NCI-H146 treated with DMSO at 0.1 percent for 48 hours (cell line): ENCODE measurements around the gene MAPKAP1.
"Not testable (repeated sequence)": the region's sequence is repeated elsewhere in the genome, so short reads cannot be mapped to it uniquely, and the experiment has no call there.

Source experiments
- DNase-seq: peaks from one replicate; lab custom pipeline; 2025; ENCODE audit not compliant: unreplicated experiment; lab: John Stamatoyannopoulos, UW

The MAPKAP1 gene

DNA sequence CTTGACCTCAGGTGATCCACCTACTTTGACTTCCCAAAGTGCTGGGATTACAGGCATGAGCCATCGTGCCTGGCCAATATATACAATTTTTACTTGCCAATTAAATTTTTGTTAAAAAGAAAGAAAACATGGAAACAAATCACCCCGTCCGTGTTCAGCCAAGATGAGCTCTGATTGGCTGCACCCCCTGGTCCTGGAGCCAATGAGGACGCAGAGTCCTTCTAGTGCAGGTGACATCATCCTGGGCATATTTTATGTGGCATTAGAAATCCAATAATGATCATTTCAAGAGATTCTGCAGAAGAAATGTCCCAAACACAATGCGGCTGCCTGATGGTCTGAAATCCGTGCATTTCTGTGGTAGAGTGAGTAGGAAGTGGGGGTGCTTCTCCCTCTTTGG, 285.8 kb downstream of the MAPKAP1 start:
- DNase-seq, result no peak

DNA sequence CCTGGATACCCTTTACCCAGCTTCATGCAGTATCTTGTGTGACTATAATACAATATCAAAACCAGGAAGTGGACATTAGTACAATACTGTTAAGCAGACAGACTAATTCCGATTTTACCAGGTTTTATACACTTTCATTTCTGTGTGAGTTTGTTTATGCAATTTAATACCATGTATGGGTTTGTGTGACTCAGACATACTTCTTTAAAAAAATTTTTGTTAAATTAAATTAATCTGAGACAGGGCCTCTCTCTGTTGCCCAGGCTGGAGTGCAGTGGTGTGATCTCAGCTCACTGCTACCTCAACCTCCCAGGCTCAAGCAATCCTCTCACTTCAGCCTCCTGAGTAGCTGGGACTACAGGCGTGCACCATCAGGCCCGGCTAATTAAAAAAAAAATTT, 288.6 kb downstream of the MAPKAP1 start:
- DNase-seq, result no peak

- no peak for DNase-seq
Measured at GRCh38 chr9:125416517-125416916, 290.5 kb downstream of the MAPKAP1 start.

DNA sequence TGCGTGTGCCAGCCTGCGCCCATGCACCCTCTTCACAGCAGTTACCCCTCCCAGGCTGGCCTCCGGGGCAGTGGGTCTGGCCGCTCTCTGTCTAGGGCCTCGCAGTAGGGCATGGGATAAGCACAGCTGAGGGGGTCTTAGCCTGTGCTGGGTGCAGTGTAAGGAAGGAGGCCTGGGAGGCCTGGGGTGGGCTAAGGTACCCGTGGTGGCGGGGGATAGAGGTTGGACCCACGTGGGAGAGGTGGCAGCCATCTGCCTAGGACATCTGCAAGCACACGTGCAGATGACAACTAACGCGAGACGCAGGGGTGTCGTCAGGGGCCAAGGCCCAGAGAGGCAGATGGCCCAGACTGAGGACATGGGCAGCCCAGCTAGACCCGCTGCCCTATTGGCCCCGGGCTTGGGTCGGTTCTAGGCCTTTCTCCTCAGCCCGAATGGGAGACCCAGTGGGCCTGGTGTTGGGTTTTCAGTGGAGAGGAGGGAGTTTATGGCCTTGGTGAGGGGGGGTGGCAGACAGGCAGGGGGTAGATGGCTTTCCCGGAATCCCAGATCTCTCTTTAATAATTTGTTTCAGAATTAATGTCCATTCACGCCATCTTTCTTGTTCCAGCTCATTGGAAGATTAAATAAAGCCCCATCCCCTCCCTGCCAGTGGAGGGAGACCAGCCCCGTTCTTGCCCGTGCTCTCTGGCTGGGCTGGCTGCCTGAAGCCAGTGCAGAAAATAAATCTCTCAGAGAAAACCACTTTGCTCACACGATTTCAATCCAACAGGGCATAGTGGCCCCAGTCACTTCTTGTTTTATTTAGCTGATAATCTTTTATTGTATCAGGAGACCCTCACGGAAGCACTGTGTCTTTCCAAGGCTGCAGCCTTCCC, 291.2 kb downstream of the MAPKAP1 start:
- DNase-seq, result no peak

DNA sequence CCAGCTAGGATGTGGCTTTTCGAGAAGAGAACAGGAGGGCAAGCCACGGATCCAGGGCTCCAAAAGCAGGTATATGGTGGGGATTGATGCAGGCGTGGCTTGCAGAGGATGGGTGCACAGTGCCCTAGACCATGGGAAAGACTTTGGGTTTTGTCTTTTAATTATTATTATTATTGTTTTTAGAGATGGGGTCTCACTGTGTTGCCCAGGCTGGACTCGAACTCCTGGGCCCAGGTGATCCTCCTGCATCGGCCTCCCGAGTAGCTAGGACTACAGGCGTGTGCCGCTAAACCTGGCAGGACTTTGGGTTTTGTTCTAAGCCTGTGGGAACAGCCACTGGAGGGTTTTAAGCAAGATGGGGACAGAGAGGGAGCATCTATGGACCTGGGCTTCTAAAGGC, 293.4 kb downstream of the MAPKAP1 start:
- DNase-seq, result no peak

DNA sequence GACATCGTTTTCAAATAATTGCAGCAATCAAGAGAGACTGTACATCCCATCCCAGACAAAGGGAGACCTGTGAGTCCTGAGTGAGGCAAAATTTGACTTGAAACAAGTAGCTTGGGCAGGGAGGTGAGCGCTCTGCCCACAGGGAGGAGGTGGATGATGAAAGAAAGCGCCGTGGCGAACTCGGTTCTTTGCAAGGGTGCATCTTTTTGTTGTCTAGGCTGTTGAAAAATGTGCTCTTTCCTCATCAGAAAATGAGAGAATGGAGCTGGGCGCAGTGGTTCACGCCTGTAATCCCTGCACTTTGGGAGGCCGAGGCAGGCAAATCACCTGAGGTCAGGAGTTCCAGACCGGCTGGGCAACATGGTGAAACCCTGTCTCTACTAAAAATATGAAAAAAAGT, 294.8 kb downstream of the MAPKAP1 start:
- no peak for DNase-seq

DNA sequence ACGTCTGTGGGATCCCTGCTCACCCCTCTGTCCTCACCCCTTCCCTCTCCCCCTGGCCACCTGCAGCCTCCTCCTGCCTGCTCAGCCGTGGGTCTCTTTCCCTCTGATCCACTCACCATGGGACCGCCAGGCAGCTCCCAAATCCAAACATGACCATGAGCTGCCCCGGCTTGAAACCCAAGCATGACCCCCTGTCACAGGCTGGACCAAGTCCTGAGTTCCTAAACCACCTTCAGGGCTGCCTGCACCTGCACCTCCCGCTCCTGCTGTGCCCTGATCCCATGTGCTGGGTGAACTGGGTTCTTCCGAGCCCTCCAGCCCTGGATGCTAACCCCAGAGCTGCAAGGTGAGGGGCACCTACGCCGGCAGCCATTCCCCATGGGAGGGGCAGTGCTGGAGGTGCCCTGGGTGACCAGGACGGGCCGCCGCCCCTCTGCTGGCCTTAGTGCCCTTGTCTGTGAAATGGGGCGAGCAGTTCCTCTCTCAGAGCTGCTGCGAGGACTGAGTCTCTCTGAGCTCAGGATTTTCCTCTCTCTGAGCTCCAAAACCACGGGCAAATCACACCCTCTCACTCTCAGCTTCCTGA, 295.7 kb downstream of the MAPKAP1 start:
- no peak for DNase-seq

- DNase-seq, result no peak
Measured at GRCh38 chr9:125410522-125410894, 296.5 kb downstream of the MAPKAP1 start.

DNA sequence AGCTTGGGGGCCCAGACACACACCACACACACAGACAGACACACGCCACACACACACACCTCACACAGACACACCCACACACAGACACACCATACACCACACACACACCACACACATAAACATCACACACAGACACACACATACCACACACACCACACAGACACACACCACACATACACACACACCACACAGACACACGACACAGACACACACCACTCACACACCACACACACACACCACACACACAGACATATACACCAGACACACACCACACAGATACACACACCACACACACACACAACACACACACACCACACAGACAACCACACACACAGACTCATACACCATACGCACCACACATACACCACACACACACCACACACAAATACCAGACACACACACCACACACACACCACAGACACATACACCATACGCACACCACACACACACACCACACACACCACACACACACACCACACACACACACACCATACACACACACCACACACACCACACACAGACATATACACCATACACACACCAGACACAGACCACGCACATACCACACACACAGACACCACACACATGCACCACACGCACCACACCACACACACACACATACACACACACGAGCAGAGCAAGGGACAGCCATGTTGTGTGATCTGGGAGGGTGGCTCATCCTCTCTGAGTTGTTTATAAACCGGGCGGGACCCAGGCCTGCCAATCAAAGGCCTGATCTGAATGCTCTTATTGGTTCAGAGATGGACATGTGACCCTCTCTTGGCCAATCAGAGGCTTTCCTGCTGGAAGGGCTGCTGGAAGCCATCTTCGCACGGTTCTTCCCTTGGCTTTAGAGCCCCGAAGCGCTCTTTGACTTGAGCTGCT, 297.1 kb downstream of the MAPKAP1 start:
- peak; percentile 6 for DNase-seq

- no peak for DNase-seq
Measured at GRCh38 chr9:125409217-125409636, 297.8 kb downstream of the MAPKAP1 start.

GRCh38 chr9:125407974-125408900, 298.8 kb downstream of the MAPKAP1 start:
- peak; percentile 9 for DNase-seq

- no peak for DNase-seq
Measured at GRCh38 chr9:125407432-125407973, 299.5 kb downstream of the MAPKAP1 start.

DNA sequence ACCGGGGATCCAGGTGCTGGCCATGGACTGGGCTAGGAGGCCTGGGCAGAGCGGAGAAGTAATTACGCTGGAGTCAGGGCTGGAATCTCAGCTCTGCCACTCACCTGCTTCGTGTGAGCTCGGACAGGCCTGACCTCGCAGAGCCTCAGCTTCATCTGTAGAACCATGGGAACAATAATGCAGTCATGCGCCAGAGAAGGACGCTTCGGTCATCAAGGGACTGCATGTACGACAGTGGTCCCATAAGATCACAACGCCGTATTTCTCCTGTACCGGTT, 300.3 kb downstream of the MAPKAP1 start:
- no peak for DNase-seq

DNA sequence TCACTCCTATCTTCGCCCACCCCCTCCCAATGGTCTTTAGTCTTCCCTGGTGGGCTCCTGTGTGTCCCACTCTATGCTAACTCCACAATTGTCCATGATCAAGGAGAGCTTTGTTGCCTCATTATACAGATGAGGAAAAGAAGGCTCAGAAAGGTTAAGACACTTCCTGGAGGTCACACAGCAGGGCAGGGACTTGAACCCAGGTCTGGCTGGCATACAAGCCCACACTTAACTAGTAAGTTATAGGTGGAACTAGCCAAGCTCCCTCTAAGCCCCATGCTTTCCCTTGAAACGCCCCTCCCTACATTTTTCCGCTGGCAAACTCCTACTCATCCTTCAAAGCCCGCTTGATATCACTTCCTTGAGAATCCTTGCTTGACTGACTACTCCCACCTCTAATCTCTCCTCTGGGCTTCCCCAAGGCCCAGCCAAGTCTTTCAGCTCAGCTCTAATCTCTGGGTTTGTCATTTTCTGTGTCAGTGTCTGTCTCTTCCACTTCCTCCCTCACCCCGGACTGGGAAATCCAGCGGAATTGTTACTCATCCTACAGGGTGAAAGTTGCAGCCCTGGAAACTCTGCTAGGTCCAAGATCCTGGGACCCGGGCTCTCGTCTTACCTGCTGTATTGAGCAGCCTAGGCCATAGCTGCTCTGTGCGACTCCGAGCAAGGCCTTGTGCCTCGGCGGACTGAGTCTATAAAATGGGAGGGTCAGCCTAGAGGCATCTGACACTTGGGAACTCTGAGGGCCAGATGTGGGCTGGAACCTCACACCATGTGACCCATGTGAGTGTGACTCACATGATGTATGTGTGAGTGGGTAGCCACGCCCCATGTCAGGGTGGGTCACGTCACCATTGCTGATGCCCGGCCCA, 300.8 kb downstream of the MAPKAP1 start:
- DNase-seq, result no peak

DNA sequence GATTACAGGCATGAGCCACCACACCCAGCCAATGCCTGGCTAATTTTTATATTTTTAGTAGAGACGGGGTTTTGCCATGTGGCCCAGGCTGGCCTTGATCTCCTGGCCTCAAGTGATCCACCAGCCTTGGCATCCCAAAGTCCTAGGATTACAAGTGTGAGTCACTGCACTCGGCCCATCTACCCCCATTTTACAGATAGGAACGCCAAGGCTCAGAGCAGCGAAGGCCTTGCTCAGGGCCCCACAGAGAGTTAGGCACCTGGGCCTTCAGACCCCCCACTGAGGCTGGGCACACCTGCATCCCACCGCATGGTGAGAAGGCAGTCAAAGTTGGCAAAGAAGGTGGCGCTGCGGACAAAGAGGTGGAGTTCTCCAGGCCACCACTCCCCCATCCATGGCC, 302.3 kb downstream of the MAPKAP1 start:
- DNase-seq, result no peak

- no peak for DNase-seq
Measured at GRCh38 chr9:125400725-125401716, 306.0 kb downstream of the MAPKAP1 start.

- DNase-seq, result not testable (repeated sequence)
Measured at GRCh38 chr9:125400232-125400631, 306.8 kb downstream of the MAPKAP1 start.

GRCh38 chr9:125399666-125400065, 307.3 kb downstream of the MAPKAP1 start:
- no peak for DNase-seq
